HG03442 (cell line): ENCODE results near the gene PROM2.
"Not testable (repeated sequence)": the region's sequence is repeated elsewhere in the genome, so short reads cannot be mapped to it uniquely, and the experiment has no call there.

Experiments used
- ATAC-seq: cut with Tn5 transposase; IDR thresholded peaks from one replicate; pipeline ENCODE4 v1.9.1; 2021; ENCODE audit warnings: mild to moderate bottlenecking, moderate library complexity; ENCODE audit not compliant: unreplicated experiment

Gene PROM2

GRCh38 chr2:95274291-95275150 lies at the start of gene PROM2:
Gene PROM2, plus strand, starts transcription at chr2:95274449. Its CDS starts 137 bp downstream, at chr2:95274586.
- no peak for ATAC-seq

- ATAC-seq = no peak
Measured at GRCh38 chr2:95225658-95226057, 48.6 kb upstream of the PROM2 start.

- ATAC-seq = no peak
Measured at GRCh38 chr2:95231723-95232122, 42.5 kb upstream of the PROM2 start.

- ATAC-seq = no peak
Measured at GRCh38 chr2:95232232-95232631, 42.0 kb upstream of the PROM2 start.

- ATAC-seq = no peak
Measured at GRCh38 chr2:95234286-95234785, 39.9 kb upstream of the PROM2 start.

GRCh38 chr2:95234816-95235215 lies 39.4 kb upstream of the PROM2 start:
- no peak for ATAC-seq

GRCh38 chr2:95238131-95238530 lies 36.1 kb upstream of the PROM2 start:
- no peak for ATAC-seq

GRCh38 chr2:95240091-95240490 lies 34.2 kb upstream of the PROM2 start:
- no peak for ATAC-seq

GRCh38 chr2:95240556-95240955 lies 33.7 kb upstream of the PROM2 start:
- no peak for ATAC-seq

- not testable (repeated sequence) for ATAC-seq
Measured at GRCh38 chr2:95242084-95242483, 32.2 kb upstream of the PROM2 start.

- ATAC-seq = no peak
Measured at GRCh38 chr2:95258271-95258670, 16.0 kb upstream of the PROM2 start.

GRCh38 chr2:95260028-95261023 lies 13.9 kb upstream of the PROM2 start:
- no peak for ATAC-seq

GRCh38 chr2:95261602-95262001 lies 12.6 kb upstream of the PROM2 start:
- no peak for ATAC-seq

- no peak for ATAC-seq
Measured at GRCh38 chr2:95262896-95263542, 11.2 kb upstream of the PROM2 start.

- no peak for ATAC-seq
Measured at GRCh38 chr2:95264624-95265023, 9.6 kb upstream of the PROM2 start.

GRCh38 chr2:95265182-95265581 lies 9.1 kb upstream of the PROM2 start:
- ATAC-seq = no peak

GRCh38 chr2:95266781-95267430 lies 7.3 kb upstream of the PROM2 start:
- ATAC-seq = no peak

GRCh38 chr2:95267458-95268210 lies 6.6 kb upstream of the PROM2 start:
- ATAC-seq = no peak

GRCh38 chr2:95268211-95269035 lies 5.8 kb upstream of the PROM2 start:
- ATAC-seq = no peak
